ENCODE data around the gene PCDH15. TPM values are rescaled to one million over a fixed set of nuclear protein-coding genes. Genes with fewer than 3 reads are reported as not detected.

The PCDH15 gene
- total and polyA plus RNA-seq, 2 of the 8 experiments (the other 6 are each of a cell fraction or from before 2014, with no cell fraction given): 0.11 TPM; not detected in 1

DNA sequence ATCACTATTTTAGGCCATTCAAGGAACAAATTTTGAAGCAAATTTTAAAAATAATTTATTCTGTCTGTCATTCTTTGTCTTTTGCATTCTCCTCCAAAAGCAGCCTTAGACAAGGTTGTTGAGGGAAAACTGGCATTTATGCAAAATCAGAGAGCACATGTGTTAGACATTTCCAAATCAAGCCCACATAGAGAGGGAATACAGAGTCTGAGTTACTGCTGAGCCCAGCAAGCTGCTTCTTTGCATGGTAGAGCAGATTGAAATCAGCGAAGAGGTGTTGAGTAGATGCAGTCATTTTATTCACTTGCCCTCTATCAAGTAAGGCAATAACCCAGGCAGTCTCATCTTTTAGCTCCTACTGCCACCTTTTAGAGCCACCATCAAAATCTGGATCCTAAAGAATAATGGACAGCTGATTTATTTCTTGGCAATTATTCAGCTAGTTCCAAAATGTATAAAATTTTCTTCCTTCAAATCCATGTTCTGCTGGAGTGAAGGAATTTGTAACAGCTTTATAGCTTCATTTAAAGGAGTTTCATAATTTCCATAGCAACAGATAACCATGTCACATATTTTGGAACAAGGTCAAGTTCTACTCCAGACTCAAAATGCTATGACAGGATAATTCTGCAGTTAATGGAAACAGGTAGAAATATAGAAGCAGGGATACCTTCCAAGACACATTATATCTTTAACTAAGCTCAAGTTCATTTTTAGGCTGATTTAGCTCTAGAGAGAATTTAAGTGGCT is 7.3 kb upstream of the PCDH15 start:
- no peak for DNase-seq (ENCODE audit: low read depth in 1 of 2, low spot score in 2 of 2)
- H3K4me1 ChIP-seq (replicated peaks in 1 of 4; ENCODE audit: control insufficient read depth in 3 of 4, insufficient read depth in 4 of 4, low read length in 3 of 4): no peaks in the 10 kb centered on the region
- no peak overlapping the region for H3K4me2 ChIP-seq (ENCODE audit: insufficient read depth in 1 of 2, low read depth in 2 of 2, low read length in 2 of 2)
- H3K4me3 ChIP-seq (ENCODE audit: extremely low read depth in 1 of 4, insufficient read depth in 2 of 4, low read depth in 3 of 4, low read length in 4 of 4): no peak overlapping the region
- ChIA-PET POLR2A (ENCODE audit: partially characterized antibody) (no interaction called here), CTCF (ENCODE audit: partially characterized antibody) (no interaction called here)
- H2AFZ ChIP-seq (ENCODE audit: low read length): no peak overlapping the region
- H3K79me1 ChIP-seq (ENCODE audit: low read depth, low read length): no peaks in the 10 kb centered on the region
- H2BK5ac ChIP-seq (ENCODE audit: low read depth, low read length): no peak overlapping the region
- H2AK5ac ChIP-seq (ENCODE audit: low read depth, low read length): no peak overlapping the region
- no peaks in the 10 kb centered on the region for H3K9me3 ChIP-seq (ENCODE audit: insufficient read depth in 2 of 2, low read depth in 1 of 2, low read length in 1 of 2)
- H4K5ac ChIP-seq (ENCODE audit: insufficient read length, low read depth, low read length): no peak overlapping the region
- H3K56ac ChIP-seq (replicated peaks; ENCODE audit: insufficient read length, low read depth, low read length): no peak overlapping the region
- WGBS, 2 experiments (ENCODE audit: extremely low coverage in 1 of 2, insufficient coverage in 1 of 2, insufficient read length in 1 of 2, insufficient replicate concordance in 2 of 2, low coverage in 1 of 2, low lambda C conversion rate in 2 of 2, missing lambda C conversion rate in 1 of 2): 96% methylated on average over 1 of the region's 1 CpG; no CpG with 5 or more reads in 1 of the 2 experiments
- H4K91ac ChIP-seq (replicated peaks; ENCODE audit: insufficient read length, low read length): no peak overlapping the region
- no peak overlapping the region for H3K4ac ChIP-seq (replicated peaks; ENCODE audit: insufficient read length, low read depth, low read length)
- no peak overlapping the region for H2BK20ac ChIP-seq (ENCODE audit: low read length)
- H3K23me2 ChIP-seq (ENCODE audit: low read depth, low read length): no peaks in the 10 kb centered on the region
- H3K79me2 ChIP-seq (ENCODE audit: control insufficient read depth in 1 of 2, insufficient read depth in 2 of 2, low read length in 2 of 2): no peaks in the 10 kb centered on the region
- H4K8ac ChIP-seq (ENCODE audit: extremely low read depth, insufficient read depth, low read length): no peak overlapping the region
- no peak overlapping the region for H2BK15ac ChIP-seq (ENCODE audit: low read length)
- TF ChIP-seq CEBPB (IDR thresholded peaks at IDR 0.05; ENCODE audit: low read depth, low read length): no peak
- TF ChIP-seq BCL11A (IDR thresholded peaks at IDR 0.05; ENCODE audit: low read depth in 2 of 2, low read length in 2 of 2): no peak
- no peak for TF ChIP-seq SRF (IDR thresholded peaks at IDR 0.05; ENCODE audit: low read depth, low read length)
- no peak for TF ChIP-seq RBBP5 (IDR thresholded peaks at IDR 0.05; ENCODE audit: borderline replicate concordance, low read depth, low read length)
- TF ChIP-seq, protein P1, sequence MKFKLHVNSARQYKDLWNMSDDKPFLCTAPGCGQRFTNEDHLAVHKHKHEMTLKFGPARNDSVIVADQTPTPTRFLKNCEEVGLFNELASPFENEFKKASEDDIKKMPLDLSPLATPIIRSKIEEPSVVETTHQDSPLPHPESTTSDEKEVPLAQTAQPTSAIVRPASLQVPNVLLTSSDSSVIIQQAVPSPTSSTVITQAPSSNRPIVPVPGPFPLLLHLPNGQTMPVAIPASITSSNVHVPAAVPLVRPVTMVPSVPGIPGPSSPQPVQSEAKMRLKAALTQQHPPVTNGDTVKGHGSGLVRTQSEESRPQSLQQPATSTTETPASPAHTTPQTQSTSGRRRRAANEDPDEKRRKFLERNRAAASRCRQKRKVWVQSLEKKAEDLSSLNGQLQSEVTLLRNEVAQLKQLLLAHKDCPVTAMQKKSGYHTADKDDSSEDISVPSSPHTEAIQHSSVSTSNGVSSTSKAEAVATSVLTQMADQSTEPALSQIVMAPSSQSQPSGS (IDR thresholded peaks at IDR 0.05; ENCODE audit: low read length): no peak
- TF ChIP-seq, protein P2, sequence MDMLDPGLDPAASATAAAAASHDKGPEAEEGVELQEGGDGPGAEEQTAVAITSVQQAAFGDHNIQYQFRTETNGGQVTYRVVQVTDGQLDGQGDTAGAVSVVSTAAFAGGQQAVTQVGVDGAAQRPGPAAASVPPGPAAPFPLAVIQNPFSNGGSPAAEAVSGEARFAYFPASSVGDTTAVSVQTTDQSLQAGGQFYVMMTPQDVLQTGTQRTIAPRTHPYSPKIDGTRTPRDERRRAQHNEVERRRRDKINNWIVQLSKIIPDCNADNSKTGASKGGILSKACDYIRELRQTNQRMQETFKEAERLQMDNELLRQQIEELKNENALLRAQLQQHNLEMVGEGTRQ (IDR thresholded peaks at IDR 0.05; ENCODE audit: low read length): no peak
- TF ChIP-seq CTBP2 (IDR thresholded peaks at IDR 0.05; ENCODE audit: borderline replicate concordance, insufficient read depth, insufficient read length, low read length): no peak
- no peak for TF ChIP-seq HDAC6 (IDR thresholded peaks at IDR 0.05; ENCODE audit: low read depth, low read length)
- no peak for TF ChIP-seq KDM5A (IDR thresholded peaks at IDR 0.05; ENCODE audit: low read length)
- no peak overlapping the region for H3K14ac ChIP-seq (ENCODE audit: insufficient read length)
- no peak overlapping the region for H2BK120ac ChIP-seq (replicated peaks; ENCODE audit: low read depth, low read length)
- H2BK12ac ChIP-seq (ENCODE audit: low read depth, low read length): no peak overlapping the region
- H3K18ac ChIP-seq (ENCODE audit: extremely low read depth, low read length): no peak overlapping the region
- H3K23ac ChIP-seq (ENCODE audit: insufficient read length): no peak overlapping the region
- H3K9ac ChIP-seq (replicated peaks in 1 of 4; ENCODE audit: extremely low read depth in 1 of 4, low read depth in 3 of 4, low read length in 3 of 4): peak overlapping the region in 1 of 4 experiments; percentile 43; a peak in 1 of 7 replicates
- H3K27me3 ChIP-seq (replicated peaks in 1 of 4; ENCODE audit: control insufficient read depth in 3 of 4, extremely low read depth in 1 of 4, insufficient read depth in 3 of 4, low read length in 3 of 4): no peaks in the 10 kb centered on the region
- H3K36me3 ChIP-seq (ENCODE audit: control insufficient read depth in 2 of 4, insufficient read depth in 4 of 4, low read length in 3 of 4): no peaks in the 10 kb centered on the region
- no peak overlapping the region for H3K27ac ChIP-seq (ENCODE audit: low read depth, low read length)
- H4K20me1 ChIP-seq (replicated peaks in 1 of 2; ENCODE audit: control insufficient read depth in 1 of 2, insufficient read depth in 2 of 2, low read length in 2 of 2): no peaks in the 10 kb centered on the region
- FAIRE-seq: no peak
